Liver (tissue), 9 donors: Measurements from ENCODE around the gene APELA. TPM values are rescaled to one million over a fixed set of nuclear protein-coding genes. Genes with fewer than 3 reads are reported as not detected.

Source experiments
- DNase-seq: peaks from one replicate; pipeline ENCODE4 v3.0.0-alpha.2; 2017; ENCODE audit warnings: low spot score
- H3K27ac ChIP-seq, 2 donors: one replicate each; pipeline ENCODE4 v1.7.0; 2013; ENCODE audit warnings: inconsistent platforms in 2 of 2, low read length in 2 of 2, control low read depth in 1 of 2, low read depth in 1 of 2, mild to moderate bottlenecking in 1 of 2
- H3K27me3 ChIP-seq, 4 donors: one replicate each; pipeline versions ENCODE4 v1.6.1 to v1.7.0; 2013; ENCODE audit warnings: low read length in 3 of 4, inconsistent platforms in 1 of 4, mild to moderate bottlenecking in 1 of 4, moderate library complexity in 1 of 4; ENCODE audit not compliant: control insufficient read depth in 4 of 4, insufficient read depth in 4 of 4
- H3K36me3 ChIP-seq, 4 donors: one replicate each; pipeline versions ENCODE4 v1.6.1 to v1.7.0; 2013; ENCODE audit warnings: low read length in 3 of 4, mild to moderate bottlenecking in 3 of 4, low read depth in 1 of 4, moderate library complexity in 1 of 4; ENCODE audit not compliant: control insufficient read depth in 4 of 4, insufficient read depth in 3 of 4
- H3K4me1 ChIP-seq, 4 donors: one replicate each; pipeline versions ENCODE4 v1.6.1 to v1.7.0; 2013; ENCODE audit warnings: low read length in 3 of 4, mild to moderate bottlenecking in 3 of 4, moderate library complexity in 1 of 4; ENCODE audit not compliant: control insufficient read depth in 4 of 4, insufficient read depth in 4 of 4
- H3K4me3 ChIP-seq, 3 donors: one replicate each; pipeline versions ENCODE4 v1.6.1 to v1.7.0; 2013; ENCODE audit warnings: low read length in 3 of 3, control low read depth in 1 of 3, low read depth in 1 of 3, mild to moderate bottlenecking in 1 of 3
- H3K9ac ChIP-seq, 2 donors: one replicate each; pipeline ENCODE4 v1.7.0; 2013; ENCODE audit warnings: low read length in 2 of 2, mild to moderate bottlenecking in 2 of 2, moderate library complexity in 2 of 2, control low read depth in 1 of 2, low read depth in 1 of 2
- H3K9me3 ChIP-seq, 4 donors: one replicate each; pipeline versions ENCODE4 v1.6.1 to v1.7.0; 2013; ENCODE audit warnings: low read length in 3 of 4; ENCODE audit not compliant: control insufficient read depth in 4 of 4
- ATF3 ChIP-seq: IDR thresholded peaks from 2 replicates; pipeline ENCODE4 v1.6.1; 2016; ENCODE audit warnings: antibody characterized with exemption
- CTCF ChIP-seq: fragments of 150-350 bp; IDR thresholded peaks from 2 replicates; pipeline ENCODE4 v1.5.1; 2017; ENCODE audit warnings: improper control_type of control experiment, low read depth, low read length; ENCODE audit not compliant: missing input control
- EGR1 ChIP-seq, 2 donors: IDR thresholded peaks; 2 replicates each; pipeline ENCODE4 v1.6.1; 2016 to 2018; ENCODE audit warnings: antibody characterized with exemption in 2 of 2, low read depth in 2 of 2
- FOXA2 ChIP-seq: IDR thresholded peaks from 2 replicates; pipeline ENCODE4 v1.6.1; 2016; ENCODE audit warnings: antibody characterized with exemption
- GABPA ChIP-seq, 2 donors: IDR thresholded peaks in 1 of 2; conservative IDR thresholded peaks in 1 of 2; 2 replicates each; pipeline ENCODE4 v1.6.1; 2016; ENCODE audit warnings: antibody characterized with exemption in 2 of 2, mild to moderate bottlenecking in 1 of 2, moderate library complexity in 1 of 2
- HNF4G ChIP-seq: IDR thresholded peaks from 2 replicates; pipeline ENCODE4 v1.6.1; 2016; ENCODE audit warnings: antibody characterized with exemption
- JUND ChIP-seq, 2 donors: IDR thresholded peaks; 2 replicates each; pipeline ENCODE4 v1.6.1; 2016; ENCODE audit warnings: antibody characterized with exemption in 2 of 2
- MAX ChIP-seq: IDR thresholded peaks from 2 replicates; pipeline ENCODE4 v1.6.1; 2016; ENCODE audit warnings: antibody characterized with exemption
- NR2F2 ChIP-seq: IDR thresholded peaks from 2 replicates; pipeline ENCODE4 v1.6.1; 2016; ENCODE audit warnings: antibody characterized with exemption
- RAD21 ChIP-seq, 2 donors: IDR thresholded peaks; 2 replicates each; pipeline ENCODE4 v1.6.1; 2016; ENCODE audit warnings: antibody characterized with exemption in 2 of 2, mild to moderate bottlenecking in 2 of 2
- REST ChIP-seq: IDR thresholded peaks from 2 replicates; pipeline ENCODE4 v1.6.1; 2016; ENCODE audit warnings: antibody characterized with exemption, mild to moderate bottlenecking
- SP1 ChIP-seq: IDR thresholded peaks from 2 replicates; pipeline ENCODE4 v1.6.1; 2018; ENCODE audit warnings: antibody characterized with exemption, mild to moderate bottlenecking
- TAF1 ChIP-seq: conservative IDR thresholded peaks from 2 replicates; pipeline ENCODE4 v1.6.1; 2016; ENCODE audit warnings: antibody characterized with exemption, mild to moderate bottlenecking
- ZBTB33 ChIP-seq: IDR thresholded peaks from 2 replicates; pipeline ENCODE4 v1.6.1; 2016; ENCODE audit warnings: antibody characterized with exemption
- WGBS: extraction: QIAGEN DNeasy Blood & Tissue Kit; methylation state at CpG from one replicate; pipeline ENCODE4 v1.1.7; 2013; 5-methylcytosine and 5-hydroxymethylcytosine counted together
- polyA plus RNA-seq, 2 donors: library from polyadenylated mRNA; stranded (reverse) in 1 of 2; unstranded in 1 of 2; fragments of 200-250 nt in 1 of 2; fragments of >200 nt in 1 of 2; fragmentation: Nextera tagmentation in 1 of 2; extraction: Ambion mirVana in 1 of 2; gene quantifications; one replicate each; pipeline versions ENCODE4 v1.2.1 to v1.2.3, GENCODE V29; 2013 to 2015
- total RNA-seq, 2 donors: library from RNA; depleted of rRNA; stranded (reverse); fragments of >200 nt; gene quantifications; one replicate each; pipeline ENCODE4 v1.2.3, GENCODE V29; 2014
- donor health status: healthy.
- donor health status: healthy.
- donor health status: healthy.
- donor health status: healthy.
- donor health status: healthy.

Gene APELA
- total and polyA plus RNA-seq, 4 donors: 1.6 TPM; not detected in 3

GRCh38 chr4:164890691-164891090 lies 13.7 kb downstream of the APELA start (continued):
- no peak for TF ChIP-seq ZBTB33
- no peak for TF ChIP-seq JUND (IDR thresholded peaks at IDR 0.05)
- TF ChIP-seq GABPA (IDR thresholded peaks at IDR 0.05 in 1 of 2, conservative IDR thresholded peaks at IDR 0.05 in 1 of 2): no peak
- no peak for TF ChIP-seq TAF1
- no peak for TF ChIP-seq HNF4G

- H3K4me1 ChIP-seq: no peaks in the 10 kb centered on the region
- H3K27me3 ChIP-seq: no peaks in the 10 kb centered on the region
- H3K36me3 ChIP-seq: no peaks in the 10 kb centered on the region
- H3K4me3 ChIP-seq: no peak overlapping the region
- H3K9me3 ChIP-seq: no peaks in the 10 kb centered on the region
- no peak overlapping the region for H3K27ac ChIP-seq
- WGBS: 77% methylated on average over 3 of the region's 3 CpGs
- no peak for DNase-seq
- no peak overlapping the region for H3K9ac ChIP-seq
- no peak for TF ChIP-seq FOXA2
- no peak for TF ChIP-seq ATF3
These were observed 15.0 kb downstream of the APELA start for GRCh38 chr4:164892018-164892417.

GRCh38 chr4:164894702-164895101 lies 17.7 kb downstream of the APELA start:
- H3K27ac ChIP-seq: no peak overlapping the region
- H3K4me3 ChIP-seq: no peak overlapping the region
- WGBS: 75% methylated on average over 3 of the region's 3 CpGs
- no peak overlapping the region for H3K9ac ChIP-seq
- TF ChIP-seq GABPA (IDR thresholded peaks at IDR 0.05 in 1 of 2, conservative IDR thresholded peaks at IDR 0.05 in 1 of 2): no peak
- TF ChIP-seq MAX: no peak
- no peak for TF ChIP-seq EGR1 (IDR thresholded peaks at IDR 0.05; ENCODE audit: low read depth in 2 of 2)
- TF ChIP-seq CTCF: no peak
- no peak for TF ChIP-seq RAD21 (IDR thresholded peaks at IDR 0.05)
- TF ChIP-seq NR2F2: no peak
- TF ChIP-seq TAF1: no peak
- no peak for TF ChIP-seq ZBTB33
- no peak for TF ChIP-seq REST
- no peak for TF ChIP-seq SP1
- no peaks in the 10 kb centered on the region for H3K36me3 ChIP-seq
- no peaks in the 10 kb centered on the region for H3K4me1 ChIP-seq
- no peaks in the 10 kb centered on the region for H3K9me3 ChIP-seq
- no peaks in the 10 kb centered on the region for H3K27me3 ChIP-seq
- DNase-seq: no peak
